Measurements from ENCODE around the gene TTC8. TPM values are rescaled to one million over a fixed set of nuclear protein-coding genes. Genes with fewer than 3 reads are reported as not detected.

Gene TTC8
- total RNA-seq, 1 donor from 2014 or later = 1.7 TPM

DNA sequence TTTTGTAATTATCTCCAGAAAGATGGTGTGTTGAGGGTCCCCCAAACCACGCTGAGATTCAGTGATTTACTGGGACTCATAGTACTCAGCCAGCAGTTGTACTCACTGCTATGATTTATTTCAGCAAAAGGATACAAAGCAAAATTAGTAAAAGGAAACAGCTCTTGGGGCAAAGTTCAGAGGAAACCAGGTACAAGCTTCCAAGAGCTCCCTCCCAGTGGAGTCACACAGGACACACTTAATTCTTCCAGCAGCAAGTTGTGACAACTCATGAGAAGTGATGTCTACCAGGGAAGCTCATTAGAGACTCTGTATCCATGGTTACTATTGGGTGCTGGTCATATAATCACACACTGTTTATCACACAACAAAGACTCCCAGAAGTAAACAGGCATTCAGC, 38.7 kb downstream of the TTC8 start:
- intact Hi-C loops (cut with micrococcal nuclease) = no loop called here

DNA sequence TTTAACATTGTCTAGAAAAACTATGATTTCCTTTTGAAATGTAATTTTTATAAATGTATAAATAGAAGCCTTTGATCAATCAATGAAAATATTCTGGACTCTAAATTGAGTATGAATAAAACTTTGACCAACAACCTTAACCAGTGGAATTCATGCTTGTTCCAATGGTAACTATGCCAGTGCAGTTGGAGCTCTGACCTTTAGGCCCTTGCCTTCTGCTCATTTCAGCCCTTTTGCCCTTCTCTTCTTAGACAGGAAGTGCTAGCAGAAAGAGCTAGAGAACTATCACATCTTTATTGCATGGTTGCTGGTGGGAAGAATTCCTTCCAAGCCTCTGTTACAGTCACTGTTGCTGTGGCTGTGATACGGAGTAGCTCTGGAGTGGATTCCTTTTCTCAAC, 39.7 kb downstream of the TTC8 start:
- intact Hi-C loops (cut with micrococcal nuclease) = no loop called here

DNA sequence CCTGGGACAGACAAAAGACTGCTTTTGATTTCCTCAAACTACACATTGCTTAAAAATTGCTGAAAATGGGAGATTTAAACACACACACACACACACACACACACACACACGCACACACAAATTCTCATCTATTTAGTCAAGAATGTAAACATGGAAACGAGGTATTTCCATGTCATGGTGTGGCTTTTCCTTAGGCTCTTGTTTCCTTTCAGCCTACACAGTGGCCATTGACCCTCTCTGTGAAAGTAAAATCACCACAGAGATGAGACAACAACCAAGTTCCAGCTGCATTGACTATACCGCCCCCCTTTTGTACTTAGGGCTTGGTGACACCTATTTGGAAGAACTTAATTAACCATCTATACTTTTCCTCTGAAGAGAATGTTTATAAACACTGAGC, 41.9 kb downstream of the TTC8 start:
- intact Hi-C loops (cut with micrococcal nuclease) = no loop called here

DNA sequence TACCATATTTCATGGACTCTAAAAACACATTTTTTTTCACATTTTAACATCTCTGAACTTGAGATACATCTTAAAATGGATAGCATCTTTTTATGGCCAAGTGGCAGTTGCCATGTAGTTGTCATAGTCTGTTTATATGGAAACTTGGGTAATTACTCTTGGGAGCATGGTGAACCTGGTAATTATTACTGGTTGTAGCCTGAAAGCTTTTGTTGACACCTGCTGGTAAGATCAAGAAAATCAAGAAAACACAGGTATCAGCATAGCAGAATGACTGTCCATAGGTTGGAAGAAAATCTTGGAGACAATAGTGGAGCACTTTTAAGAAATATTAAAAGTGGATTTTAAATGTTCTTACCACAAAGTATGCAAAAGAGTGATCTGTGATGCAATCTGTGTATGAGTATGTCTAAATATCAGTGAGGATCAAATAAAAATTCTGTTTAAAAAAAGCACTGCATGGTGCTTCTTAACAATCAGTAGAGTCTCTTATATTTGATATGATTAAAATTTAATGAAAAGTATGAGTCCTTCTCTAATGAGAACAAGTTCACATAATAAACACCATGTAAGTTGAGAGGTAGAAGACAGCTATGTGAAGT, 44.2 kb downstream of the TTC8 start:
- intact Hi-C loops (cut with micrococcal nuclease) = loop anchor here (2.0 kb wide), 1 partner anchor 202 kb away; no protein-coding TSS in a partner anchor

DNA sequence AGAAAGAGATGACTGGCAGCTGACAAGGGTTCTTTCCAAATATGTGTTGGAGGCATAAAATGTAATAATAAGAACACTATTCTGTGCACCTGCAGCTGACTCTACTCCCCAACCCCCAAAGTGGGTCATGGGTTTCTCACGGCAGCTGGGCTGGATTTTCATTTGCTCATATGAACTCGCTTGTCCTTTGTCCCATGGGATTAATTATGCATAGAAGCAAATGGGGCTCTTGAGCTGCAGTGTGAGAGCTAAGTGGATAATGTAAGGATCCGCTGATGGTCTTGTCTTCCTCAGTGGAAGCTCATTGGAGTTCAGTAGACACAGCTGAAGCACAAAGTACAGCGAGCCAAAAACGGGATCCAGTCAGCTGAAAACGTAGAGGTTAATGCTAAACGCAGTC, 46.3 kb downstream of the TTC8 start:
- intact Hi-C loops (cut with micrococcal nuclease) = no loop called here

DNA sequence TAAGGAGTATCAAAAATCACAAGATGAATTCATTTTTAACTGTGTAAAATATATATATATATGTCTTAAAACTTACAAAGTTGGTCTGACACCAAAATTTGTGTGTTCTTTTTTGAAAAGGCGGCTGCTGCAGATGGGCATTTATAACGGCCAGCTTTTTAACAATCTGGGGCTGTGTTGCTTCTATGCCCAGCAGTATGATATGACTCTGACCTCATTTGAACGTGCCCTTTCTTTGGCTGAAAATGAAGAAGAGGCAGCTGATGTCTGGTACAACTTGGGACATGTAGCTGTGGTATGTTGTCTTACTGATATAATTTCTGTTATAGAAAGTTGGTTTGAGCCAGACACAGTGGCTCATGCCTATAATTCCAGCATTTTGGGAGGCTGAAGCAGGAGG, 47.0 kb downstream of the TTC8 start:
- intact Hi-C loops (cut with micrococcal nuclease) = no loop called here

DNA sequence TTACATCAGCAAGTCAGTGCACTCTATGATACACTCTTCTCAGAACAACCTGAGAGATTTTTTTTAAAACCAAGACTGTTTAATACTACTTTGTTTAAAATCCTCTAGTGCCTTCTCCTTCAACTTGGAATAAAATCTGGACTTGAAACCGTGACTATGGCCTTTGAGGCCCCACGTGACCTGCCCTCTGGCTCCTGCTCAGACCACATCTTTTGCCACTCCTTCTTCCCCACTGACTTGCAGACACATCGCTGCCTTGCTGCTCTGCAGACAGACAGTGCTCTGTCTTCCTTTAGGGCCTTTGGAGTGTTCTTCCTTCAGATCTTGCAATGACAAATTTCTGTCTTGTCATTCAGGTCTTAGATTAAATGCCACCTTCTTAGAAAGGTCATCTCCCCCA, 48.5 kb downstream of the TTC8 start:
- intact Hi-C loops (cut with micrococcal nuclease) = no loop called here

DNA sequence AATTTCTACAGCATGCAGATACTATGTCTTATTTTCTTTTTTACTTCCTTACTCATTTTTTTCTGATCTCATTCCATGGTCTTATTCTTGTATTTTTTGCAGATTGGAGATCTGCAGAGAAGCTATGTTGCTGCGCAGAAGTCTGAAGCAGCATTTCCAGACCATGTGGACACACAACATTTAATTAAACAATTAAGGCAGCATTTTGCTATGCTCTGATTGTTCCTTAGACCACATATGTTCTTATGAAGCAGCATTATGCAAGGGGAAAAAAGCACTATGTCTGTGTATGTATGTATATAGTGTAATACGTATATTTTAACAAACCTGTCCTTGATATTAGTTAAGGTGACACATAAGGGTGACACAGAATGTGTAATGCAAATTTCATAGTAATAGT, 52.7 kb downstream of the TTC8 start:
- intact Hi-C loops (cut with micrococcal nuclease) = no loop called here

DNA sequence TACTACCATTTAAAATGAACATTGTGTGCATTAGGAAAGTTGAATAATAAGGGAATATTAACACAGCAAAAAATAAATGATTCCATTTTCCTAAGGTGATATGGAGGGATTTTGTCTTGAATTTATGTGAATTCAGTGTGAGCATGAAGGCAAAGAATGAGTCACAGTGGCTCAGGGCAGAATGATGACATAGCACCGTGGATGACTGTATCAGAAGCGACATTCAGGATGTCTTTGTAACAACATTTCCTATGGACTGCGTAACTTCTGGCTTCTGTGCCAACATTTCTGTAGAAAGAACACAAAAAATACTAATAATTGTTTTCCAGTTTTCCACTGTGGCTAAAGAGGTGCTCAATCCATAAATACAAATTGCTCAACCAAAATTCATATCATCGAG, 54.6 kb downstream of the TTC8 start:
- intact Hi-C loops (cut with micrococcal nuclease) = no loop called here

DNA sequence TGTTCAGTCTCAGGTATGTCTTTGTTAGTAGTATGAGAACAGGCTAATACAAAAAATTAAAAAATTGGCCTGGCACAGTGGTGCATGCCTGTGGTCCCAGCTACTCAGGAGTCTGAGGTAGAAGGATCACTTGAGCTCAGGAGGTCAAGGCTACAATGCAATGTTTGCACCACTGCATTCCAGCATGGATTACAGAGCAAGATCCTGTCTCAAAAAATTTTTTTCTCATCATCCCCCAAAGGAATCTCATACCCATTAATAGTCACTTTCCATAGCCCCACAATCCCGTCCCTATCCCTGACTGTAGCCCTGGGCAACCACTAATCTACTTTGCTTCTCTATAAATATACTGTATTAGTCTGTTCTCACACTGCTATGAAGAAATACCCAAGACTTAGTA, 57.8 kb downstream of the TTC8 start:
- intact Hi-C loops (cut with micrococcal nuclease) = no loop called here

DNA sequence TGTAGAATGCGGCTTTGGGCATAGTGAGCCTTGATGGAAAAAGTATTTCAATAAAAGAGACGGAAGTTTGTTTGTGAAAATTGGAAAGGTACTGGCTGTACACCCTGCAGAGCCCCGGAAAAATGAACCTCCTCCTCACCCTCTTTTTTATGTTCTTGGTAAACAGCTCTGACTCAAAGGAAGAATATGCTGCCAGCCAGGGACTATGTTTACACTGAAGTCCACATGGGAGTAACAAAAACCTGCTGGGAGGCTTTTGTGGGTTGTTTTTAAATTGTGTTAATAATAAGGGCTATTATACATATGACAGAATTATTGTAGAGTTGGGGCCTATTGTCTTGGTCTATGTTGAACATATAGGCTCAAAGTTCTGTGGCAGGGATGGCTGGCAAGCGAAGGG, 70.7 kb downstream of the TTC8 start:
- intact Hi-C loops (cut with micrococcal nuclease) = no loop called here

DNA sequence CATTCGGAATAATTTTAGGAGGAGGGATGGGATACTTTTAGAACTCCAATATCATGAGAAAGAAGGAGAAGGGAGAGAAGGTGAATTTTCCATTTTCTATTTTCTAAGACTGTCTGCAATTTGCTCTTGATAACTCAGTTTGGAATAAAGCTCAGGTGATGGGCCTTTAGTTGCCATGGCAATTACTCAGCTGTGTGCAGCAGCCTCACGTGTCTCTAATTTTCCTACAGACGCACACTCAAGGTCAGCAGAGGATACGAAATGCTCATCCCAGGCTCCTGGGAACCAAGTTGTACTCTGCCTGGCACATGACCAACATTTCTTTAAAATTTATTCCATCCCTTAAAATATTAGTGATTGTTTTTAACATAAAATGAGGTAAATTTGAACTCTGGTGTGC, 76.7 kb downstream of the TTC8 start:
- intact Hi-C loops (cut with micrococcal nuclease) = no loop called here

DNA sequence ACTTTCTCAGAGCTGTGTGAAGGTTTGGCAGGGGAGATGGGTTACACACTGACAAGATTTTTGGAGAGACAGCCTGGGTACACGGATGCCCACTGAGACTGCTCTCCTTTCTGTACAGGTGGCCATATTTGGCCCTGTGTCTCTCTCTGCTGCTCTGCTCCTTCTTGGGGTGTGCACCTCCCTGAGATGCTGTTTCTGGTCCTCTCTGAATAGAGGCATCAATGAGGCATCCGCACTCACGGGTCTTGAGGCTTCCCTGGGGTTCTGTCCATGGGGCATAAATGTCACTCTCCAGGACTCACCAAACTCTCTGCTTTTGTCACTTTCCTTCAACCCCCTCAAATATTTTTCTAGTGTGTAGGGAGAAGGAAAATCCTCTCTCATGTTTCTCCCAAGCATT, 77.5 kb downstream of the TTC8 start:
- intact Hi-C loops (cut with micrococcal nuclease) = no loop called here

DNA sequence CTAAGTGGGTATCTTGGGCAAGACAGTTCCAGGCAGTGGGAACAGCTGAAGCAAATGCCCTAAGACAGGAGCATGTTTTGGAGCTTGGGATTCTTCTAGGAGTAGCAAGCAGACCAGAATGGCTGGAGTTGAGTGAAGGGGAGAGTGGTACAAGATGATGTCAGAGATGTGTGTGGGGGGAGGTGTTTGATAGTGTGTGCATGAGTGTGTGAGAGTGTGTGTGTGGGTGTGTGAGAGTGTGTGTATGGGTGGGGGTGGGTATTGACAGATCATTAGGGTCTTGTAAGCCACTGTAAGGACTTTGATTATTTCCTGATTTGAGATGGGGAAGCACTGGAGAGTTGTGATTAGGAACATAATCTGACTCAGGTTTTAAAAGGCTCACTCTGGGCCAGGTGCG, 78.4 kb downstream of the TTC8 start:
- intact Hi-C loops (cut with micrococcal nuclease) = no loop called here

DNA sequence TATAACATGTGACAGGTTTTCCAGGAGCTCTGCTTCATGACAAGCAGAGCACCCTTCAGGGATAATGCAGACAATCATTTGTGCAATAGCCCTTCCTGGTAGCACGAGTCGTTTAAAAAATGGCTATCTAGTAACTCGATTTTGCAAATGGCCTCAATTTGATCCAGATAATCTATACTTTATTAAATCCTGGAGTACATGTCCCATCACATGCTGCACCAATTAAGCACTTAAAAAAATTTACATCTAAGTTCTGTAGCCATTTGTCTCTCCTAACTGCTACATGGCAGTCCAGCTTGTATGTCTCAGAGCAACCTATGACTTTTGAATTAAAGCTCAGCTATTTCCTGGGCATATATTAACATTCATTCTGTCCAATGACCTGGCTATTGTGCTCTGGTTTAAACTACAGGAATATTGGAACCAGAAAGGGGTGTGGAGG, 79.8 kb downstream of the TTC8 start:
- intact Hi-C loops (cut with micrococcal nuclease) = no loop called here

DNA sequence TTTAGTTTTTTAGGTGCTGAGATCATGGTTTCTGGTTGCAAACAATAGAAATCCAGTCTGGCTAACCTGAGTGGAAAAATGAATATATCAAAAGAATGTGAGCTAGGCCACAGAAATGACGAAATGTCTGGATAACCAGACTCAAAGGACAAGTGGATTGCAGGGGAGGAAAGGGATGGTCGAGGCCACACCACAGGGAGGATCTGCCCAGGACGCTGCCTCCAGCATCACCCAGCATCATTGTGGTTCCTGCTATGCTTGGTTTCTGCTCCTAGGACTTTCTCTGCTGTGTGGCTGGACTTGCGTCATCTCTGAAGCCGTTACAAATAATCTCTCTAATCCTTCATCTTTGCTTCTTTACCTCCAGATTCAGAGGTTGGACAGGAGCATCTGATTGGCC, 80.4 kb downstream of the TTC8 start:
- intact Hi-C loops (cut with micrococcal nuclease) = no loop called here

DNA sequence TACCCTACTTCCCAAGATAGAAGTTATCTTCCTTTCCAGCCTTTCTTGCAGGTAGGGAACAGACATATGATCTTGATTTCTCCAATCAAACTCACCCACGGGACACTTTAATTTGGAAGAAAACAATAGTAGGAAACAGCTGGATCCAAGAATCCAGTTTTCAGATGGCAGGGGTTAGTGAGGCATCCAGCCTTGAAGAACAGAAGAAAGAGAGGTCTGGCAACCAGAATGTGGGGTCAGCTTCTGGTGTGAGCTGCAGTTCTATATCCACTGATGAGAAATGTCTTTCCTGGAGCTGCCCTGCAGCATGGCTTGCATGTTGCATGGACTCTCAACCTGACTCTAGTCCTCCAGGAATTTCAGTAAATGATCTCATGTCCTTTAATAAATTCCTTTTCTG, 83.8 kb downstream of the TTC8 start:
- intact Hi-C loops (cut with micrococcal nuclease) = no loop called here

DNA sequence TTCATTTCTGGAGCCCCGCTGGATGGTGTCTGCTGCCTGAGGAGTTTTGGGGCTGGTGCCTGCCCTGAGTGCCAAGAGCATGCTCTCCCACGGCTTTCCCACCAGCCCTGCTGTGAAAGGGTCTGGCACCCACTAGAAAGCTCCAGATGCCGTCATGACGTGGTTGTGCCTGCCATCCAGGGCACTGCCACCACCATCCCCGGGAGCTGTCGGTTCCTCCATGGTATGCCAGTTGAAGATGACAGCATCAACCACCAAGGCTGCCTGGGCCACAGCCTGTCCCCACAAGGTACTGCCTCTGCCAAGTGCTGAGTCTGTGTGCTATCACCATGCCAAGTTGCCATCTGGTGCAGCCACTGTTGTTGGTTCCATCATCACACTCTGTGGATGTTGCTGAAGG, 85.9 kb downstream of the TTC8 start:
- intact Hi-C loops (cut with micrococcal nuclease) = no loop called here

DNA sequence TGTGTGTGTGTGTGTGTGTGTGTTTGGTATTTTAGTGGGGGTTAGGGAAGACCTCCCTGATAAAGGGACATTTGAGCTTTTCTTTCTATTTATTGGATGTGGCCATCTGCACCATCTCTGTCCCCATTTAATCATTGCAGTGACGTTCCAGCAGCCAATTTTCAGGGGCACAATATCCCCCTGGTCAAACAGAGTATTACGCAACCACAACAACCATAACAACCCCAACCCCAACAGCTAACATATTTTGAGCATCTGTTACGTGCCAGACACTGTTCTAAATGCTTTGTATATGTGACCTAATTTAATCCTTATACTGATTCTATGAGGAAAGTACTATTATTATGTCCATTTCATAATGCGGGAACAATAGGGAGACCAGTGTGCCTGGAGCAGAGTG, 87.4 kb downstream of the TTC8 start:
- intact Hi-C loops (cut with micrococcal nuclease) = no loop called here

DNA sequence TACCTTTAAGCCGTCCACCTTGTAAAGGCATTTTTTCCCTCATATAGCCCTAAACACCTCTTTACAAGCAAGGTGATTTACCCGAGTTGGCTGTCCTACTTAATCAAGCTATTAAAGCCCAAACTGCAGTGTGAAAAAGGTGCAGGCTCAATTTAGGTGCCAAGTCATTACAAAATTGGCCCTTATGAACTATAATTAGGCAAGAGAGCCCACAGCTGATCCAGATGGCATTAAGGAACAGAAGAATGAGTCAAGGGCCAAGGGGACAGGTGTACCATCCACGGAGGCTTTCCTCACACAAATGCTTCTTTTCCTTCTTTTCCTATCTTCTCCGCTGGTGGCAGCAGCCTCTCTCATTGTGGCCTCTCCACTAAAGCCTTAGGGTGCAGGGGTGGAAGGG, 90.5 kb downstream of the TTC8 start:
- intact Hi-C loops (cut with micrococcal nuclease) = no loop called here

DNA sequence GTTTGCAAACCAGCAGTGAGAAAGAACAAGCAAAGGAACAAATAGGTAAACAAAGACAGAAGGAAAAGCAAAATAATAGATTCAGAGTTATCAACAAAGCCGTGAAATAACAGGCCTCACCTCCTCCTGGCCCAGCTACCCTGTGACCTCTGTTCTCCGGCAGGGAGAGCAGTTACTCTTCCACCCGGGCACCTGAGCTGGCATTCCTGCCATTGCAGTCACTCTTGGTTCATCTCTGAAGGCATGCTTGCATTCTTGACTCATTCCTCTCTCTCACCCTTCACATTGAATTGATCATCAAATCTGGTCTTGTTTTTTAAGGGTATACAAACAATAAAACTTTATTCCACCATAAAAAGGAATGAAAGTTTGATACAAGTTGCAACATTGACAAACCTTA, 95.1 kb downstream of the TTC8 start:
- intact Hi-C loops (cut with micrococcal nuclease) = no loop called here
